ENCODE data around the gene VAMP1. TPM values are rescaled to one million over a fixed set of nuclear protein-coding genes. Genes with fewer than 3 reads are reported as not detected.
"Not testable (repeated sequence)": the region's sequence is repeated elsewhere in the genome, so short reads cannot be mapped to it uniquely, and the experiment has no call there.

VAMP1 gene
- total RNA-seq, 1 experiment from 2014 or later: 7.4 TPM

GRCh38 chr12:6500466-6500865 is 30.0 kb upstream of the VAMP1 start:
- H3K27ac Mint-ChIP-seq (ENCODE audit: unreplicated experiment): no peak overlapping the region
- no TSS peak for BruUV-seq (replicated peaks)
- H3K4me1 Mint-ChIP-seq (ENCODE audit: low read depth, unreplicated experiment): no peaks in the 10 kb centered on the region
- no peak for DNase-seq
- TF ChIP-seq CTCF (IDR thresholded peaks at IDR 0.05; ENCODE audit: unreplicated experiment): no peak
- intact Hi-C loops (cut with micrococcal nuclease; ENCODE audit: unreplicated experiment): no loop called here
- H3K27me3 Mint-ChIP-seq (ENCODE audit: unreplicated experiment): no peaks in the 10 kb centered on the region
- CTCF ChIA-PET: interaction anchor here (0.6 to 1.2 kb wide), 2 partner anchors 37 to 305 kb away, joined by 3 to 4 read pairs; no protein-coding TSS in a partner anchor
- H3K36me3 Mint-ChIP-seq (ENCODE audit: insufficient read depth, unreplicated experiment): peaks cover 9% of the 10 kb centered on the region
- H3K4me3 Mint-ChIP-seq (ENCODE audit: low read depth, unreplicated experiment): no peak overlapping the region
- H3K9me3 Mint-ChIP-seq (ENCODE audit: low read depth, unreplicated experiment): no peaks in the 10 kb centered on the region

- CTCF ChIA-PET; H3K27ac Mint-ChIP-seq (ENCODE audit: unreplicated experiment); H3K4me3 Mint-ChIP-seq (ENCODE audit: low read depth, unreplicated experiment); DNase-seq; H3K27me3 Mint-ChIP-seq (ENCODE audit: unreplicated experiment); H3K9me3 Mint-ChIP-seq (ENCODE audit: low read depth, unreplicated experiment); BruUV-seq (replicated peaks); intact Hi-C loops (cut with micrococcal nuclease; ENCODE audit: unreplicated experiment); H3K4me1 Mint-ChIP-seq (ENCODE audit: low read depth, unreplicated experiment): not testable (repeated sequence)
- H3K36me3 Mint-ChIP-seq (ENCODE audit: insufficient read depth, unreplicated experiment): peaks cover 40% of the 10 kb centered on the region
These were observed 26.8 kb upstream of the VAMP1 start for GRCh38 chr12:6497291-6497690.

GRCh38 chr12:6494968-6495367 is 24.5 kb upstream of the VAMP1 start:
- peak overlapping the region; percentile 20 for H3K27ac Mint-ChIP-seq (ENCODE audit: unreplicated experiment)
- H3K4me3 Mint-ChIP-seq (ENCODE audit: low read depth, unreplicated experiment): peak overlapping the region; percentile 95
- no peaks in the 10 kb centered on the region for H3K4me1 Mint-ChIP-seq (ENCODE audit: low read depth, unreplicated experiment)
- no TSS peak for BruUV-seq (replicated peaks)
- peaks cover 48% of the 10 kb centered on the region for H3K36me3 Mint-ChIP-seq (ENCODE audit: insufficient read depth, unreplicated experiment)
- no peak for TF ChIP-seq CTCF (IDR thresholded peaks at IDR 0.05; ENCODE audit: unreplicated experiment)
- no peaks in the 10 kb centered on the region for H3K27me3 Mint-ChIP-seq (ENCODE audit: unreplicated experiment)
- H3K9me3 Mint-ChIP-seq (ENCODE audit: low read depth, unreplicated experiment): no peaks in the 10 kb centered on the region
- intact Hi-C loops (cut with micrococcal nuclease; ENCODE audit: unreplicated experiment): loop anchor here (2.0 kb wide), 1 partner anchor 38 kb away; no protein-coding TSS in a partner anchor
- CTCF ChIA-PET: interaction anchor here (1.3 kb wide), 1 partner anchor 38 kb away, joined by 4 read pairs; no protein-coding TSS in a partner anchor
- no peak for DNase-seq

DNA sequence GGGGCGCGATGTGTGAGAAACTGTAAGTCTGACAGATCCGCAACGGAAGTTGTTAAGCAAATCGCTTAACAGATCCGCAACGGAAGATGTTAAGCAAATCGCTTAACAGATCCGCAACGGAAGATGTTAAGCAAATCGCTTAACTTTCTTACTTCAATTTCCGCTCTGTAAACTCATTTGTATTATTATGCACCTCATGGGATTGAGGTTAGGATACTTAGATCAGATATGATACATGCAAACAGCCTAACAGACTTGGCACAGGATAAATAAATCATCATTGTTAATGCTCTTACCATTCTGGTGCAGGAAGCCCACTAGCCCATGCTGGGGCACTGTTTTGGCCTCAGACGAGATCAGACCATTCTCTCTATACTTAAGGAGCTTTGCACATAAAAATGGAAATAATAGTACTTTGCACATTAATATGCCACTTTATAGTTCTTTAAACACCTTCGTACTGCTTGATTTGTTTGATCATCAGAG is 23.8 kb upstream of the VAMP1 start:
- no peak for TF ChIP-seq CTCF (IDR thresholded peaks at IDR 0.05; ENCODE audit: unreplicated experiment)
- TSS peak; percentile 75 for BruUV-seq (replicated peaks)
- H3K36me3 Mint-ChIP-seq (ENCODE audit: insufficient read depth, unreplicated experiment): peaks cover 48% of the 10 kb centered on the region
- intact Hi-C loops (cut with micrococcal nuclease; ENCODE audit: unreplicated experiment): loop anchor here (2.0 kb wide), 1 partner anchor 38 kb away; no protein-coding TSS in a partner anchor
- no peaks in the 10 kb centered on the region for H3K9me3 Mint-ChIP-seq (ENCODE audit: low read depth, unreplicated experiment)
- CTCF ChIA-PET: interaction anchor here (1.3 kb wide), 1 partner anchor 38 kb away, joined by 4 read pairs; no protein-coding TSS in a partner anchor
- no peaks in the 10 kb centered on the region for H3K4me1 Mint-ChIP-seq (ENCODE audit: low read depth, unreplicated experiment)
- DNase-seq: no peak
- no peaks in the 10 kb centered on the region for H3K27me3 Mint-ChIP-seq (ENCODE audit: unreplicated experiment)
- peak overlapping the region; percentile 95 for H3K4me3 Mint-ChIP-seq (ENCODE audit: low read depth, unreplicated experiment)
- peak overlapping the region; percentile 96 for H3K27ac Mint-ChIP-seq (ENCODE audit: unreplicated experiment)
